Activated CD4-positive, alpha-beta T cell treated with anti-CD3 and anti-CD28 coated beads, Interleukin-2, amount 50 U/mL, for 16 hours (primary cell): Measurements from ENCODE around the gene CLEC4G.

Source experiments
- DNase-seq: peaks from one replicate; pipeline ENCODE4 v3.0.0-alpha.2; 2020

Gene CLEC4G

GRCh38 chr19:7720351-7720750 is 11.6 kb downstream of the CLEC4G start:
- no peak for DNase-seq

DNA sequence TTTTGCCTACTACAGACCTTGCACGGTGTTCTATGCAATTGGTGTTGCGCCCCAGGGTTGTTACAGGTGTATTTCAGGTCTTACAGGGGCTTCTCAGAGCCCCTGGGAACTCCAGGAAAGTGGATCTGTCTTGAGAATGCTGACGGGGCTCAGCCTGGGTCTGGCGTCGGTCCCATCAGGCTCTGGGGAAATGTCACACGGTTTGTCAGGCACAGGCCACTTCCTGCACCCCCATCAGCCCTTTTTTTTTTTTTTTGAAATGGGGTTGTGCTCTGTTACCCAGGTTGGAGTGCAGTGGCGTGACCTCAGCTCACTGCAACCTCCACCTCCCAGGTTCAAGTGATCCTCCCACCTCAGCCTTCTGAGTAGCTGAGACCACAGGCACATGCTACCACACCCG is 13.2 kb downstream of the CLEC4G start:
- DNase-seq = no peak

DNA sequence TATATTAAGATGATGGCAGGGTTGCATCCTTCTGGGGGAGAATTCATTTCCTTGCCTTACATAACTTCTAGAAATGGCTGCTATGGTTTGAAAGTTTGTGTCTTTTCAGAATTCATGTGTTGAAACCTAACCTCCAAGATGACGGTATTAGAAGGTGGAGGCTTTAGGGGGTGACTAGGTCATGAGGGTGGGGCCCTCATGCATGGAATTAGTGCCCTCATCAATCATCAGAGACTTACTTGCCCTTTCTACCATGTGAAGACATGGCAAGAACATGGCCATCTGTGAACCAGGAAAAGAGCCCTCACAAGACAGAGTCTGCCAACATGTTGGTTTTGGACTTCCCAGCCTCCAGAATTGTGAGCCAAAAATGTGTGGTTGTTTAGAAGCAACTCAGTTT is 15.1 kb downstream of the CLEC4G start:
- DNase-seq = no peak

- no peak for DNase-seq
These were observed 16.2 kb downstream of the CLEC4G start for GRCh38 chr19:7715671-7716070.

DNA sequence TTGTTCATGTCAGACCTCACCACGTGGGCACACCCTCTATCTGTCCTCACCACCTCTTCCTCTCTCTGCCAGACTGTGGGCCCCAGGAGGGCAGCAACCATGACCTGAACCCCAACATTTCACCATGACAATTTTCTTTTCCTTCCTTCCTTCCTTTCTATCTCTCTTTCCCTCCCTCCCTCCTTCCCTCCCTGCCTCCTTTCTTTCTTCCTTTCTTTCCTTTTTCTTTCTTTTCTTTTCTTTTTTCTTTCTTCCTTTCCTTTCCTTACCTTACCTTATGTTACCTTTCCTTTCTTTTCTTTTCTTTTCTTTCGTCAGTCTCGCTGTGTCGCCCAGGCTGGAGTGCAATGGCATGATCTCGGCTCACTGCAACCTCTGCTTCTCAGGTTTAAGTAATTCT is 21.3 kb downstream of the CLEC4G start:
- DNase-seq = no peak

- DNase-seq = no peak
These were observed 21.9 kb downstream of the CLEC4G start for GRCh38 chr19:7709932-7710460.

DNA sequence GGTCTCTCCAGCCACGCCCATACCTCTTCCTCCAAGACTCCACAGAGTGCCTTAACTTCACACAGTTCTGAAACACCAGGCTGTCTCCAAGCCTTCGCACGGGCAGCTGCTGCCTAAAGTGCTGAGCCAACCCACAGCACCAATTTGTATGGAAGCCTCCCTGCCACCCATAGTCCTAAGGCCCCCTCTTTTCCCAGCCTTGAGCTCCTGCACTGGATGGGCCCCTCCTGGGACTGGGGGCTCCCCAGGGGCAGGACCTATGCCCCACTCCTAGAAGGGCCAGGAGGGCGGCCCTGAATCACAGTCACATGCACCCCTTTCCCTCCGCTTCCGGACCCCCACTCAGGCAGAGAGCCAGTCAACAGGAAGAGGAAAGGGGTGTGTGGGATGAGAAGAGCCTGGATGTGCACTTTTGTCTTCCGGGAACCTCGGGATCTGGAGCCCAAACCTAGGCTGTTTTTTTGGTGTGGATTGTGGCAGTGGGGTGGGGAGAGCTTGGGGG is 24.9 kb downstream of the CLEC4G start:
- DNase-seq = no peak

GRCh38 chr19:7706188-7706954 is 25.5 kb downstream of the CLEC4G start:
- no peak for DNase-seq

DNA sequence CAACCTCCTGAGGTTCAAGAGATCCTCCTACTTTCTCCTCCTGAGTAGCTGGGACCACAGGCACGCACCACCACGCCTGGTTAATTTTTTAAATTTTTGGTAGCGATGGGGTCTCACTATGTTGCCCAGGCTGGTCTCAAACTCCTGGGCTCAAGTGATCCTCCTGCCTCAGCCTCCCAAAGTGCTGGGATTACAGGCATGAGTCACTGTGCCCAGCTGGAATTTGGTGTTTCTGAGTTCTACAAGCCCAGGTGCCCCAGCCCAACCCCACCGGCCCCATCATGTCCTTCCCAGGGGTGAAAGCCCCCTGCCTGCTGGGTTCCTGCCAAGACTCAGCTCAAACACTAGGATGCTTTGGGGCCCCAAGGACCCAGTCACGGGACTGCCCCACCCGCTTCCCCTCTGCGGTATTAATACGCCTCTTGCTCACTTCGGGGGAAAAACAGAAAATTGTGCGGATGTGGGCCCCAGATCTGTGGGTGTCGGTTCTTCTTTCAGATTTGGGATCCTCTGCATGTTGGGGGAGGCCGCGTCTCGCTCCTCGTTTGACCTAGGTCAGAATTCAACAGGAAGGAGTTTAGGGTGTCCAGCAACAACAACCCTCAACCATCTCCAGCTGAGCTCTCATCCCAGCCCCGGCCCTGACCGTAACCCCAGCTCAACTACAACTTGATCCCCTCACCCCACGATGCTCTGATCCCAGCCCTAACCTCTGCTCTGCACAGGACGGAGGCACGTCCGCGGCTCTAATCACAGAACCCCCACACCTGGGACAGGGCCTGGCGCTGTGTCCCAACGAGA is 26.3 kb downstream of the CLEC4G start:
- DNase-seq = peak; percentile 72

GRCh38 chr19:7704280-7705060 is 27.4 kb downstream of the CLEC4G start:
- no peak for DNase-seq

DNA sequence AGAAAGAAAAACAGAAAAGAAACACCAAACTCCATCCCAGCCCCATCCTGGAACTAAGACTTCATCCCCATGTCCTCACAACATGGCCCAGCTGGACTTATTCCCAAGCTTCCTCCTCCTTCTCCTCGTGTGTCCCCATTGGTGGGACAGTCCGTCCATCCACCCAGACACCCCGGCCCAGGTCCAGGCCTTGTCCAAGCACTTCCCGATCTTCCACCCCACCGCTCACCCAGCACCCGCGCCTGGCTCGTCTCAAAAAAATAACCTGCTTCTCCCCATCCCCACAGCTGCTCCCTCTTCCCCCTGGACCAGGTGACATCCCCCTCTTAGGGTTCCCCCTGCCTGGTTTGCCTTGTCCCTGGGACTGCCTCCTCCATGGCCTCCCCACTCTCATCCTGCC is 28.6 kb downstream of the CLEC4G start:
- no peak for DNase-seq

DNA sequence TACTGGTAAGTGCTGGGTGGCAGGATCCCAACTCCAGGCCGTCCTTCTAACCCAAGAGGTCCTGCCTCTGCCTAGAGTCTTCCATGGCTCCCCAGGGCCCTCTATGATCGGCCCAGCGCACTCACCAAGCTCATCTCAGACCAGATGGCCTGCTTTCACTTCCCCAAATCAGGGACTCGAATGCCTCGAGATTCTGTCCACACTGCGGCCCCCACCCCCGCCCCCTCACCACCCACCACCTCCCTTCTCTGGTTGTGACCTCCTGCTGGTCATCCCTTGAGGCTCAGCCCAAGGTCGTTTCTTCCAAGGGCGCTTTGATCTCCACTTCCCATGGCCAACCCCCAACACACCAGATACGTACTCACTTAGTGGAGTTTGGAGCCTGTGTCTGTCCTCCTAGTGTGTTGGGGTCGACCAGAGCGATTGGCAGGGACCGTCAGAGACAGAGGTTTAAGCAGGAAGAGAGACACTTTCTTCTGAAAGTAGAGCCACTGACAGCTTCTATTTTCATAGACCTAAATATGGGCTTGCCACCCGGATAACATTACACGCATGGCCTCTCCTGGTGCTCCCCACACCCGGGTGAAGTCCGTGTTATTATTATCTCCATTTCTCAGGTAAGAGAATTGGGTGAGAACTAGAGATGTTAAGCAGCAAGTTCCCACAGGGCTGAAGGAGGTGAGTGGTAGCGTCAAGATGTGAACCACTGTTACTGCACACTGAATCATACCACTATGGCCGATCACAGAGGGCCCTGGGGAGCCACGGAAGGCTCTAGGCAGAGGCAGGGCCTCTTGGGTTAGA is 30.1 kb downstream of the CLEC4G start, which contains the start of gene FCER2:
TSS of gene FCER2 (minus strand) at position 478 of the 804 bp plus-strand sequence. CDS start 2,371 bp downstream, outside the sequence.
- no peak for DNase-seq

- no peak for DNase-seq
These were observed 30.8 kb downstream of the CLEC4G start for GRCh38 chr19:7701049-7701653.

GRCh38 chr19:7699417-7700401 is 32.2 kb downstream of the CLEC4G start:
- peak; percentile 43 for DNase-seq

GRCh38 chr19:7699003-7699402 is 32.9 kb downstream of the CLEC4G start:
- no peak for DNase-seq

GRCh38 chr19:7698583-7698982 is 33.3 kb downstream of the CLEC4G start:
- DNase-seq = no peak

DNA sequence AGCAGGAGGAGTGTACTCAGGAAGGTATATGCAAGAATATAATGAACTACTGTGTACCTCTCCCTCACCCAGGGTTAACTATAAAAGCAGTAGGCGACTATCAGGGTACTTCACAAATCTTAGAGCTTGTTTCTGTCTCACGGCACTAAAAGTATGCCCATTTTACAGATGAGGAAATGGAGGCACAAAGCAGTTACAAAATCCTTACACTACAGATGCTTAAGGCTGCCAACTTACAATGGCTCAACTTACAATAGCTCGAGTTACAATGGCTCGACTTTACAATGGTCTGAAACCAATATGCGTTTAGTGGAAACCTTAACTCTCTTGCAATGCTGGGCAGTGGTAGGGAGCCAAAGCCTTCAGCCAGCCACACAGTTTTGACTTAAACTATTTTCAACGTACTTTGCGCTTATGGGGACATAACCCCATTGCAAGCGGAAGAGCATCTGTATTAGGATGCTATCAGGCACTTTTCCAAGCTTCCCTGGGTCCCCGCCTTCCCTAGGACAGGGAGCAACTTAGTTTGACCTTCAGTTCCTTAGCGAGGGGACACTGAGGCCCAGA is 34.1 kb downstream of the CLEC4G start:
- no peak for DNase-seq

DNA sequence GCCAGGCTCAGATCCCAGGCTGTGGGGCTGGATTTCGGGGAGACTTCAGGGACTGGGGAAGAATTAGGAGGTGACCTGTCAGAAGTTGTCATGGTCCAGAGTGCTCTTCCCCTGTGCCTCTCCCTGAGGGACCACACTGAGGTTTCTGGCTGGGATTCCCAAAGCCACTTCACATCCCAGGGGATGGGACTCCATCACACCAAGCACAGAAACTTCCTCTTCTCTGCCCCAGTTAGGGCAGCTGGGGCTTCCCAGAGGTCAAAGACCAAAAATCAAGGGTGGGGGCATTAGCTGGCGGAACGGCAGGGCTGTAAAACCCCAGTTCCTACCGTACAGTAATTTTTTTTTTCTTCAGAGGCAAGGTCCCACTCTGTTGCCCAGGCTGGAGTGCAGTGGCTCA is 37.4 kb downstream of the CLEC4G start:
- DNase-seq = no peak

- peak; percentile 33 for DNase-seq
These were observed 39.4 kb downstream of the CLEC4G start for GRCh38 chr19:7692417-7693088.
